ENCODE results near the gene ZBTB42. TPM values are rescaled to one million over a fixed set of nuclear protein-coding genes. Genes with fewer than 3 reads are reported as not detected.

Gene ZBTB42
- total and polyA plus RNA-seq, 4 donors: 1.5 to 9.4 (median 4.9) TPM

DNA sequence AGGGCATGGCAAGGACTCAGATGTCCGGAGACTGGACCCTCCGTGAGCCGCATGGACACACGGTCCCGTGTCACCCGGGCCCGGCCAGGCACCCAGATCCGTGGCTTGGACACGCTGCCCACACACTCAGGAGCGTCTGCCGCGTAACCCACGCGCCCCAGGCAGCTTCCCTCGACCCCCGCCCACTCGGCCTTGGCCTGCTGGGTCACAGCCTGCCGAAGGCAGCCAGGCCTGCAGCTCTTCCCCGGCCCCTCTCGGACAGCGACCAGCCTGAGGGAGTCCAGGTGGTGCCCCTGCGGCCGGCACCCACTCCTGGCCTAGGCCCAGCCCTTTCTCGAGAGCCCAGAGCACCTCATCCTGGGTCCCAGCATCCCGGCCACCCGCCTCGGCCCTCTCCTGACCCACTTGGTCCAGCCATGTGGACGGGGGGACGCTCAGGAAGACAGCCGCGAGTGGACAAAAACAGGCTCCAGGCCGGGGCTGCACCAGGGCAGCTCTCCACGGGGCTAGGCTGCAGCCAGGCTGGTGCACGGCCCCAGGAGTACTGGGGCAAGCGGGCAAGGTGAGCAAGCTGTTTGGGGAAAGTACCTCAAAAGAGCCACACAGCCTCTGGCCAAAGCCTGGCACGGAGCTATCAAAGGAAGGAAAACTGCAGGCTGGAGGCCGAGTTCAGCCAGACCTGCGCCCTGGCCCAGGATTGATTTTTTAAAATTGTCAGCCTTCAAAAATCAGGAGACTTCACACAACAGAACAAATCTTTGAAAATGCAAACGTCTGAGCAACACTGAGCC is 11.8 kb upstream of the ZBTB42 start:
- no peaks in the 10 kb centered on the region for H3K9me3 ChIP-seq (ENCODE audit: control insufficient read depth in 4 of 4, low read length in 3 of 4)
- H3K9ac ChIP-seq (ENCODE audit: low read depth in 1 of 2, low read length in 2 of 2): no peak overlapping the region
- no peak overlapping the region for H3K4me3 ChIP-seq (ENCODE audit: low read depth in 1 of 3, low read length in 3 of 3)
- TF ChIP-seq JUND (IDR thresholded peaks at IDR 0.05) (no peak), NR2F2 (IDR thresholded peaks at IDR 0.05) (no peak), SP1 (IDR thresholded peaks at IDR 0.05) (peak; percentile 11), GABPA (IDR thresholded peaks at IDR 0.05 in 1 of 2, conservative IDR thresholded peaks at IDR 0.05 in 1 of 2) (no peak), RXRA (IDR thresholded peaks at IDR 0.05) (peak in 1 of 2 donors; percentile 61), FOXA1 (IDR thresholded peaks at IDR 0.05) (no peak), YY1 (IDR thresholded peaks at IDR 0.05) (no peak), EGR1 (IDR thresholded peaks at IDR 0.05; ENCODE audit: low read depth in 2 of 2) (no peak), HNF4A (conservative IDR thresholded peaks at IDR 0.05) (peak; percentile 10 to 50)
- TF ChIP-seq, protein P1, sequence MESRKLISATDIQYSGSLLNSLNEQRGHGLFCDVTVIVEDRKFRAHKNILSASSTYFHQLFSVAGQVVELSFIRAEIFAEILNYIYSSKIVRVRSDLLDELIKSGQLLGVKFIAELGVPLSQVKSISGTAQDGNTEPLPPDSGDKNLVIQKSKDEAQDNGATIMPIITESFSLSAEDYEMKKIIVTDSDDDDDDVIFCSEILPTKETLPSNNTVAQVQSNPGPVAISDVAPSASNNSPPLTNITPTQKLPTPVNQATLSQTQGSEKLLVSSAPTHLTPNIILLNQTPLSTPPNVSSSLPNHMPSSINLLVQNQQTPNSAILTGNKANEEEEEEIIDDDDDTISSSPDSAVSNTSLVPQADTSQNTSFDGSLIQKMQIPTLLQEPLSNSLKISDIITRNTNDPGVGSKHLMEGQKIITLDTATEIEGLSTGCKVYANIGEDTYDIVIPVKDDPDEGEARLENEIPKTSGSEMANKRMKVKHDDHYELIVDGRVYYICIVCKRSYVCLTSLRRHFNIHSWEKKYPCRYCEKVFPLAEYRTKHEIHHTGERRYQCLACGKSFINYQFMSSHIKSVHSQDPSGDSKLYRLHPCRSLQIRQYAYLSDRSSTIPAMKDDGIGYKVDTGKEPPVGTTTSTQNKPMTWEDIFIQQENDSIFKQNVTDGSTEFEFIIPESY (IDR thresholded peaks at IDR 0.05): no peak
- TF ChIP-seq, protein P2, sequence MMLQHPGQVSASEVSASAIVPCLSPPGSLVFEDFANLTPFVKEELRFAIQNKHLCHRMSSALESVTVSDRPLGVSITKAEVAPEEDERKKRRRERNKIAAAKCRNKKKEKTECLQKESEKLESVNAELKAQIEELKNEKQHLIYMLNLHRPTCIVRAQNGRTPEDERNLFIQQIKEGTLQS (IDR thresholded peaks at IDR 0.05): no peak
- TF ChIP-seq, protein P3, sequence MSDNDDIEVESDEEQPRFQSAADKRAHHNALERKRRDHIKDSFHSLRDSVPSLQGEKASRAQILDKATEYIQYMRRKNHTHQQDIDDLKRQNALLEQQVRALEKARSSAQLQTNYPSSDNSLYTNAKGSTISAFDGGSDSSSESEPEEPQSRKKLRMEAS (IDR thresholded peaks at IDR 0.05): no peak
- H3K27me3 ChIP-seq (ENCODE audit: control insufficient read depth in 4 of 4, insufficient read depth in 4 of 4, low read length in 3 of 4): no peaks in the 10 kb centered on the region
- DNase-seq (ENCODE audit: low spot score): no peak
- H3K36me3 ChIP-seq (ENCODE audit: control insufficient read depth in 4 of 4, insufficient read depth in 3 of 4, low read depth in 1 of 4, low read length in 3 of 4): no peaks in the 10 kb centered on the region
- H3K4me1 ChIP-seq (ENCODE audit: control insufficient read depth in 4 of 4, insufficient read depth in 4 of 4, low read length in 3 of 4): peaks cover 55 to 87% (median 76%) of the 10 kb centered on the region in 4 donors
- 48% methylated on average over 39 of the region's 39 CpGs for WGBS
- peak overlapping the region; percentile 39 to 68 for H3K27ac ChIP-seq (ENCODE audit: low read depth in 1 of 2, low read length in 2 of 2)

DNA sequence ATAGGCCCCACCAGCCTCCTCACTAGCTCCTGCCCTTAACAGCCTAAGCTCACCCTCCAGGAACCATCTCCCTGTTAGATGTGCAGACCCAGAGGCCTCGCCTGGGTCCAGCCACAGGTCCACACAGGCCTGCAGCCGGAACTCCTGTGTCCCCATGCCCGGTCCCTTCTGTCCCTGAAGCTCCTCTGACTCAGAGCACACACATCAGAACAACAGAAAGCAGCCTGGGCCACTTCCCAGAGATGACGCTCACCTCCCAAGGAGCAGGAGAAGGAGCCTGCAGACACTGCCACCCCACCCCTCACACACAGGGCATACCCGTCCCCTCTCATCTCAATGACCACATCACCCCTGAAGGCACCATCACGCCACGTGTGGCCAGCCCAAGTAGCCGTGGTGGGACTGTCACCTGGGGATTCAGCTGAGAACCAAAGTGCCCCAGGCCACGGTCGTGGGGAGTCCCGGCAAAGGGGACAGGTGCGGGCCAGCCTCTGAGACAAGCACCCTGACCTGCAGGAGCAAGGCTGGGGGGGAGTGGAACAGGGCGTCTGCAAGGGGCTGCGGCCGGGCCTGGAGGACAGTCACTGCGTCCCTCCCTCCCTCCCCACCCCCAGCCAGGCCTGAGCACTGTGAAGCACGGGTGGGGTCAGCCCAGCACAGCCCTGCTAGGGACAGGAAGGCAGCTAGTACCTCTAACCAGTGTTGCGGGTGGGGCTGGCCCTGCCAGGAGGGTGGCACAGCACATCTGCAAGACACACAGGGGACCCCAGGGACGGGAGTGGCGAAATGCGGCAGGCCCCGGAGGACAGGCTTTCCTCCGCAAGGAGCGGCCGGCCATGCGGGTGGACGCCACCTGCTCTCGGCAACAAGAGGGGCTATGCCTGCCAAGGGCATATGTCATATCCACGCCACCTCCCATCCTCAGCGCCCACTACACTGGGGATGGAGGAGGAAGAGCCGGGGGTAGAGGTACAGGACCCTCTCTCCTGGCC is 10.9 kb upstream of the ZBTB42 start:
- H3K9ac ChIP-seq (ENCODE audit: low read depth in 1 of 2, low read length in 2 of 2): no peak overlapping the region
- H3K27ac ChIP-seq (ENCODE audit: low read depth in 1 of 2, low read length in 2 of 2): peak overlapping the region; percentile 59 to 68
- H3K9me3 ChIP-seq (ENCODE audit: control insufficient read depth in 4 of 4, low read length in 3 of 4): no peaks in the 10 kb centered on the region
- WGBS: 76% methylated on average over 31 of the region's 31 CpGs
- no peak overlapping the region for H3K4me3 ChIP-seq (ENCODE audit: low read depth in 1 of 3, low read length in 3 of 3)
- H3K36me3 ChIP-seq (ENCODE audit: control insufficient read depth in 4 of 4, insufficient read depth in 3 of 4, low read depth in 1 of 4, low read length in 3 of 4): no peaks in the 10 kb centered on the region
- DNase-seq (ENCODE audit: low spot score): no peak
- H3K27me3 ChIP-seq (ENCODE audit: control insufficient read depth in 4 of 4, insufficient read depth in 4 of 4, low read length in 3 of 4): no peaks in the 10 kb centered on the region
- peaks cover 57 to 94% (median 80%) of the 10 kb centered on the region in 4 donors for H3K4me1 ChIP-seq (ENCODE audit: control insufficient read depth in 4 of 4, insufficient read depth in 4 of 4, low read length in 3 of 4)
- TF ChIP-seq GABPA (IDR thresholded peaks at IDR 0.05 in 1 of 2, conservative IDR thresholded peaks at IDR 0.05 in 1 of 2) (no peak), SP1 (IDR thresholded peaks at IDR 0.05) (no peak), HNF4G (IDR thresholded peaks at IDR 0.05) (no peak), JUND (IDR thresholded peaks at IDR 0.05) (no peak), EGR1 (IDR thresholded peaks at IDR 0.05; ENCODE audit: low read depth in 2 of 2) (no peak), RXRA (IDR thresholded peaks at IDR 0.05) (no peak), FOXA2 (IDR thresholded peaks at IDR 0.05) (no peak), NR2F2 (IDR thresholded peaks at IDR 0.05) (no peak), TAF1 (conservative IDR thresholded peaks at IDR 0.05) (no peak), YY1 (IDR thresholded peaks at IDR 0.05) (no peak), HNF4A (conservative IDR thresholded peaks at IDR 0.05) (no peak), FOXA1 (IDR thresholded peaks at IDR 0.05) (no peak)
- TF ChIP-seq, protein P3 (IDR thresholded peaks at IDR 0.05): no peak
- TF ChIP-seq, protein P2 (IDR thresholded peaks at IDR 0.05): no peak
- TF ChIP-seq, protein P4, sequence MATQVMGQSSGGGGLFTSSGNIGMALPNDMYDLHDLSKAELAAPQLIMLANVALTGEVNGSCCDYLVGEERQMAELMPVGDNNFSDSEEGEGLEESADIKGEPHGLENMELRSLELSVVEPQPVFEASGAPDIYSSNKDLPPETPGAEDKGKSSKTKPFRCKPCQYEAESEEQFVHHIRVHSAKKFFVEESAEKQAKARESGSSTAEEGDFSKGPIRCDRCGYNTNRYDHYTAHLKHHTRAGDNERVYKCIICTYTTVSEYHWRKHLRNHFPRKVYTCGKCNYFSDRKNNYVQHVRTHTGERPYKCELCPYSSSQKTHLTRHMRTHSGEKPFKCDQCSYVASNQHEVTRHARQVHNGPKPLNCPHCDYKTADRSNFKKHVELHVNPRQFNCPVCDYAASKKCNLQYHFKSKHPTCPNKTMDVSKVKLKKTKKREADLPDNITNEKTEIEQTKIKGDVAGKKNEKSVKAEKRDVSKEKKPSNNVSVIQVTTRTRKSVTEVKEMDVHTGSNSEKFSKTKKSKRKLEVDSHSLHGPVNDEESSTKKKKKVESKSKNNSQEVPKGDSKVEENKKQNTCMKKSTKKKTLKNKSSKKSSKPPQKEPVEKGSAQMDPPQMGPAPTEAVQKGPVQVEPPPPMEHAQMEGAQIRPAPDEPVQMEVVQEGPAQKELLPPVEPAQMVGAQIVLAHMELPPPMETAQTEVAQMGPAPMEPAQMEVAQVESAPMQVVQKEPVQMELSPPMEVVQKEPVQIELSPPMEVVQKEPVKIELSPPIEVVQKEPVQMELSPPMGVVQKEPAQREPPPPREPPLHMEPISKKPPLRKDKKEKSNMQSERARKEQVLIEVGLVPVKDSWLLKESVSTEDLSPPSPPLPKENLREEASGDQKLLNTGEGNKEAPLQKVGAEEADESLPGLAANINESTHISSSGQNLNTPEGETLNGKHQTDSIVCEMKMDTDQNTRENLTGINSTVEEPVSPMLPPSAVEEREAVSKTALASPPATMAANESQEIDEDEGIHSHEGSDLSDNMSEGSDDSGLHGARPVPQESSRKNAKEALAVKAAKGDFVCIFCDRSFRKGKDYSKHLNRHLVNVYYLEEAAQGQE (IDR thresholded peaks at IDR 0.05): no peak
- TF ChIP-seq, protein P5, sequence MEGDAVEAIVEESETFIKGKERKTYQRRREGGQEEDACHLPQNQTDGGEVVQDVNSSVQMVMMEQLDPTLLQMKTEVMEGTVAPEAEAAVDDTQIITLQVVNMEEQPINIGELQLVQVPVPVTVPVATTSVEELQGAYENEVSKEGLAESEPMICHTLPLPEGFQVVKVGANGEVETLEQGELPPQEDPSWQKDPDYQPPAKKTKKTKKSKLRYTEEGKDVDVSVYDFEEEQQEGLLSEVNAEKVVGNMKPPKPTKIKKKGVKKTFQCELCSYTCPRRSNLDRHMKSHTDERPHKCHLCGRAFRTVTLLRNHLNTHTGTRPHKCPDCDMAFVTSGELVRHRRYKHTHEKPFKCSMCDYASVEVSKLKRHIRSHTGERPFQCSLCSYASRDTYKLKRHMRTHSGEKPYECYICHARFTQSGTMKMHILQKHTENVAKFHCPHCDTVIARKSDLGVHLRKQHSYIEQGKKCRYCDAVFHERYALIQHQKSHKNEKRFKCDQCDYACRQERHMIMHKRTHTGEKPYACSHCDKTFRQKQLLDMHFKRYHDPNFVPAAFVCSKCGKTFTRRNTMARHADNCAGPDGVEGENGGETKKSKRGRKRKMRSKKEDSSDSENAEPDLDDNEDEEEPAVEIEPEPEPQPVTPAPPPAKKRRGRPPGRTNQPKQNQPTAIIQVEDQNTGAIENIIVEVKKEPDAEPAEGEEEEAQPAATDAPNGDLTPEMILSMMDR (IDR thresholded peaks at IDR 0.05; ENCODE audit: low read depth, low read length, missing input control): no peak

Data from liver (tissue), 9 donors.